Skeletal muscle satellite cell (primary cell): ENCODE results near the gene PRKD1.

Source experiments
- H3K27me3 ChIP-seq: 2 replicates; pipeline ENCODE4 v1.7.0; 2013; ENCODE audit warnings: low read length; ENCODE audit not compliant: control insufficient read depth, insufficient read depth
- H3K36me3 ChIP-seq: 2 replicates; pipeline ENCODE4 v1.7.0; 2013; ENCODE audit warnings: mild to moderate bottlenecking, control low read depth, low read length; ENCODE audit not compliant: insufficient read depth
- H3K4me1 ChIP-seq: 2 replicates; pipeline ENCODE4 v1.7.0; 2013; ENCODE audit warnings: low read length; ENCODE audit not compliant: control insufficient read depth, insufficient read depth
- H3K4me2 ChIP-seq: 2 replicates; pipeline ENCODE4 v1.7.0; 2013; ENCODE audit warnings: mild to moderate bottlenecking, low read length
- H3K4me3 ChIP-seq: 2 replicates; pipeline ENCODE4 v1.7.0; 2013; ENCODE audit warnings: low read length
- H3K9ac ChIP-seq: 2 replicates; pipeline ENCODE4 v1.7.0; 2013; ENCODE audit warnings: mild to moderate bottlenecking, low read depth, low read length, moderate library complexity
- H3K9me3 ChIP-seq: replicated peaks from 2 replicates; pipeline ENCODE4 v1.7.0; 2013; ENCODE audit warnings: mild to moderate bottlenecking, control low read depth, low read length

PRKD1 gene

DNA sequence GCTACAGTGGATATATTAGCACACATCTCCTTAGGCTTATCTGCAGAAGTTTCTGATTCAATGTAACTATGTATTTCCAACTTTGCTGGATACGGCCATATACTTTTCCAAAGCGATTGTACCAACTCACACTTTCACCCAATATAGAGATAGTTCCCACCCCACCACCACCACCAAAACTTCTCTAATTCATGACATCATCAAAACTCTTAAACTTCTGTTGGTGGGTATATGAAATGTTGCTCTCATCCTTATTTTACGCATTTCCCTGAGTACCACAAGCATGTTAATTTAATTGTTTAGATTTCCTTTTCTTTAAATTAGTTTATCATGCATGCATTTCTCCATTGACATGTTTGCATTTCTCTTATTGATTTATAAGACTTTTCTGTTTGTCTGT, 95.6 kb downstream of the PRKD1 start:
- H3K4me2 ChIP-seq = no peak overlapping the region
- H3K4me1 ChIP-seq = no peaks in the 10 kb centered on the region
- H3K36me3 ChIP-seq = no peaks in the 10 kb centered on the region
- no peak overlapping the region for H3K4me3 ChIP-seq
- no peaks in the 10 kb centered on the region for H3K9me3 ChIP-seq
- no peak overlapping the region for H3K9ac ChIP-seq
- no peaks in the 10 kb centered on the region for H3K27me3 ChIP-seq

DNA sequence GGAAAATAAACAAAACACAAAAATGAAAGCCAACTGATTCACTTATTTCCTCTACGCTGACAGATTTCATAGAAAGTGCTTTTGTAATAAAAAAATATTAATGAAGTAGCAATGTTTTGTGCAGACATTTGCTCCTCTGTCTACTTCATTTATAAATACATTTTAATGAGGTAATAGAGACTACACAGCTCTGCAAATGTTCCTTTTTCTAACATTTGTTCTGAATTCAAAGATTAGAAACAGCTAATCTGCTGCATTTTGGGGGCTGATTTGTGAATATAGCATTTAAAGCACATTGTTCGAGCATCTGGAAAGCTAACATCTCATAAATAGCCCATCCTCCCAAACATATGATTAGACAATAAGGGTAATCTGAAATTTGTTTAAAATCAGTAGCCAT, 97.8 kb downstream of the PRKD1 start:
- Histone ChIP-seq H3K4me2 (no peak overlapping the region), H3K9ac (no peak overlapping the region), H3K4me1 (no peaks in the 10 kb centered on the region), H3K36me3 (no peaks in the 10 kb centered on the region), H3K4me3 (no peak overlapping the region), H3K9me3 (no peaks in the 10 kb centered on the region), H3K27me3 (no peaks in the 10 kb centered on the region)

DNA sequence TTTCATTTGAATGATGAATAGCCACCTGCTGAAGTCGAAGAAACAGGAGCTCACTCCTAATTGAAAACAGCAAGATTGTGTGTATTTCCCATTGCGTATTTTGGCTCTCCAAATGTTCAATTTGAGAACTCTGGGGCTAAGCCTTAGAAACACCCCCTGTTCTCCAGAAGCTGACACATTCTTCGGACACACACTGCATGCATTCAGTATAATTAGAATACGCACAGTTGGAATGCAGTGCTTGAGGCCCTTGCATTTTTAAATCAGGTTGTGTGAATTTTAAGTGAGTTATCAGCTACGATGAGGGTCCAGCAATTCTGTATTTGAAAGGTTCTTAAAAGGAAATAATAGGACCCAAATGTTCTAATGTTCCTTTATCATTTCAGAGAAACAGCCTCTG, 103.8 kb downstream of the PRKD1 start:
- Histone ChIP-seq H3K4me2 (no peak overlapping the region), H3K9me3 (no peaks in the 10 kb centered on the region), H3K4me1 (peaks cover 6% of the 10 kb centered on the region)

DNA sequence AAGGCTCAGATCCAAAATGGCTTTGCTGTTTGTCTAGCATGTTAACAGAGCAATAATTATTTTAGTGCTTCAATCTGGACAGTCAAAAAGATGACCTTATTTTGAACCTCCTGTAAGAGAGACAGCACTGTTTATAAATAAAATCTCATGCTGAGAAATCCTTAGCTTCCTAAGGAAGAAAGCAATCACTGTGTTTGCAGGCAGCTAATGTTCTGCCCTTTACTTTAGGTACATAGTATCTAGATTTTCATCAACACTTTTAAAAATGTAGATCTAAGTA, 105.3 kb downstream of the PRKD1 start:
- Histone ChIP-seq H3K36me3 (no peaks in the 10 kb centered on the region), H3K9me3 (no peaks in the 10 kb centered on the region), H3K27me3 (no peaks in the 10 kb centered on the region), H3K4me1 (peaks cover 6% of the 10 kb centered on the region), H3K4me3 (no peak overlapping the region), H3K9ac (no peak overlapping the region), H3K4me2 (no peak overlapping the region)

More for the DNA sequence above, 103.8 kb downstream of the PRKD1 start:
- no peak overlapping the region for H3K4me3 ChIP-seq
- no peaks in the 10 kb centered on the region for H3K36me3 ChIP-seq
- no peaks in the 10 kb centered on the region for H3K27me3 ChIP-seq
- H3K9ac ChIP-seq = no peak overlapping the region

DNA sequence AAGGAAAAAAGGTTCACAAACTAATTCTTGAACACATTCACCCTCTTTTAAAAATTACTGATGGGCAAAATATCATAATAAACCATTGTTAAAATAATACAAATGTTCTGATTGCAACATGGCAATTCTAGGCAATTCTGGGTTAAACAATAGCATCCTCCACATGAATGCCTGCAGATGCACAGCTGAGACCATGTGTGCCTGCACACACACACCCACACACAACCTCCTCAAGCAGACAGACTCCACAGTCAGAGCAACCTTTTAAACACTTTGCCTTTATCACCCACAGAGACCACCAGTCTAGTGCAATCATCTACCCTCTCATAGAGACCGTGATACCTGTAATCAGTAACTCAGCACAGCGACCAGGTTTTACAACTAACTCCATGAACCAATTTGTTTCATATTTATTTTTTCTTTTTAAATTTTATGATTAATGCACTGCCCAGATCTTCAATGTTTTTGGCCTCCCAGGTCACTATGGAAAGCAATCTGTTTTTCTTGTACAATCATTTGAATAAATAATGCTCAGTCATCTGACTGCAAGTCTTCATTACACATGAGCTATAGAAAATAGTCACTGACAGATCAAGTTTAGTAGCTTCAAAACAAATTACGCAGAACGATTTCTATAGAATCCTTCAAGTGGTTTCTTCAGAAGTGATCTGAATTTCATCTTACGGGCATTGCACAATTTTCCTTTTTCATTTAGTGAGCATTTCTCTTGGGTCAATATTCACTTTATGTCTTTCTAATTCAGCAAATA, 105.8 kb downstream of the PRKD1 start:
- Histone ChIP-seq H3K4me3 (no peak overlapping the region), H3K36me3 (no peaks in the 10 kb centered on the region), H3K4me1 (peaks cover 6% of the 10 kb centered on the region), H3K27me3 (no peaks in the 10 kb centered on the region), H3K9ac (no peak overlapping the region), H3K4me2 (no peak overlapping the region), H3K9me3 (no peaks in the 10 kb centered on the region)

DNA sequence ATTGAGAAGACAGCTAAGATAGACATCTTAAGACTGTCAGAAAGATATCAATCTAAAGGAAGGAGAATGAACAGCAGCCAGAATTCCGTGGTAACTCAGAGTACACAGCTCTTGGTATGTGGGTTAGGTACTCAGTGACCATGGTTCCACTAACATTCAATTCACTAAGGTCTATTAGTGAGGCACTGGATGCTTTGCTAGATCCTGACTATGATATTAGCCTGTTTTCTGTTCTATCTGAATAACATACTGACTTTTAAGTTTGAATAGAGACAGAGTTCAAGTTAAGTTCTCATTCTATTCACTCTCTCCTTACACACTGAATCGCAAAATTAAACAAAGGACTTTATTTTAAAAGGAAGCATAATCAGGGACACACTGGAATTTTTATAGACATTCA, 106.4 kb downstream of the PRKD1 start:
- no peak overlapping the region for H3K4me3 ChIP-seq
- no peak overlapping the region for H3K9ac ChIP-seq
- no peaks in the 10 kb centered on the region for H3K27me3 ChIP-seq
- H3K9me3 ChIP-seq = no peaks in the 10 kb centered on the region
- no peak overlapping the region for H3K4me2 ChIP-seq
- H3K4me1 ChIP-seq = peaks cover 6% of the 10 kb centered on the region
- no peaks in the 10 kb centered on the region for H3K36me3 ChIP-seq

DNA sequence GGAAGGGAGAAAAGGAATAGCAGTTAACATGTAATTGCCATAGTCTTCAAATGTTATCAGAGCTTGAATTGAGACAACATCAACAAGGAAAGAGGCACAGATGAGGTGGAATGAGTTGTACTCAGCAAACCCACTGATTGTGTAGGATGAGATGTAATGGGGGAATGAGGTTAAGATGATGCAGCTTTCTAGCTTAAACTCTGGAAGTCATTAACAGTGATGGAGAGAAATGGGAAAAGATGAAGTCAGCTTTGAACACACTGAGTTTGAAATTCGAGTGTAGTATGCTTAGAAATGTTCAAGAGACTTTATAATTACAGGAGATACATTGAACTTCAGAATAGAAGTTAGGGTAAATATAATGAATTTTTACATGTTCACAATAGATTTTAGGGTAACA, 106.9 kb downstream of the PRKD1 start:
- H3K4me2 ChIP-seq = no peak overlapping the region
- H3K27me3 ChIP-seq = no peaks in the 10 kb centered on the region
- no peak overlapping the region for H3K9ac ChIP-seq
- no peaks in the 10 kb centered on the region for H3K36me3 ChIP-seq
- peaks cover 6% of the 10 kb centered on the region for H3K4me1 ChIP-seq
- H3K9me3 ChIP-seq = no peaks in the 10 kb centered on the region
- H3K4me3 ChIP-seq = no peak overlapping the region

DNA sequence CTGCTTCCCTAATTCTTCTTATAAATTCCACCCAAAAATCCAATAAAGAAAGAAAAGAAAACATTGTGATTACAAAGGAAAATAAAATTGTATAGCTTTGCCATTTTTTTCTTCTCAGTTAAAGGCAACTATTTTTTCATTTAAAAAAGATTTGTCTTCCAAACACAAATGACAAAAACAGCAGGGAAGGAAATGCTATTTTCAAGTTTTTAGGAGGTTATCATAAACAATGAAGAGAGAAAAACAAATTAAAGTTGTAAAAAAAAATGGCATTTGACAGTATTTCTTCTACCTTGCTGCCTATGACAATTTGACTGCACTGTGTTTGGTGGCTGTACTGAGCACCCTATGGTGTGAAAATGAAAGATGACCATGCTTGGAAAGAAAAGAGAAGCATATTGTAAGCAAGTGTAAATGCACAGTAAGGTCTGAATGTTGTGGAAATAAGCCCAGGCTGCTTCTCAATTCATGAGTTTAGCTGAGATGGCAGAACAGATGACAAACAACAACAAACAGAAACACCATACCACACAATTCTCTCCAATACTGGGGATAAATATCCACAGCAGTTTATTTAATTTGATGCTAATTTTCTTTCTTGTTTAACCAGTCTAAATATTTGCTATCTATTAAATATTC, 109.8 kb downstream of the PRKD1 start:
- Histone ChIP-seq H3K9ac (no peak overlapping the region), H3K4me1 (peaks cover 6% of the 10 kb centered on the region), H3K4me3 (no peak overlapping the region), H3K9me3 (no peaks in the 10 kb centered on the region), H3K27me3 (no peaks in the 10 kb centered on the region), H3K4me2 (no peak overlapping the region), H3K36me3 (no peaks in the 10 kb centered on the region)

DNA sequence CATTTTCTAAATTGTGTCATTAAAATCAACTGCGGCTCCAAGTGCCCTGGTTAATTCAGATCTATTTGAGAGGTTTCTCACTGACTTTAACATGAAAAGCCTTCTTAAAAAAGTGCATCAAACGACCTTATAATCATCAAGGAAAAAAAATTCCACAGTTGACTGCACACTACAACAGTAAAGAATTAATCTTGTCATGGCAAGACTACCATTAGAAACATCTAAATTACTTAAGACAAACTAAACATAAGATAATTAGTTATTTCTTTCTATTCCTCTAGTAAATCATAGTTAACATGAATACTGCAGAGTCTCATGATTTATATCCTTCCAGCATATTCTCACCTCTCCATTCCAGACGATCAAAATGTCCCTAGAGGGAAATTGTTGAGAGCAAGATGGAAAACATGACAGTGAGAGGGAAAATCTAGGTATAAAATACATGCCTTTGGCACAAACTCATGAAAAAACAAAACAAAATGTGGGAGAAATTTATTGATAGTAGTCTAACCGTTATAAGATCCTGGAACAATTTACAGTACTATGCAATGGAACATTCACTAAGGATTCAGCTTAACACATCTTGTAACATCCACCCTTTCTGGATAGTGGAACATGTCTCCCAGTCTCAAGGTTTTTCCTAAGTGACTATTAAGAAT, 112.5 kb downstream of the PRKD1 start:
- Histone ChIP-seq H3K9ac (no peak overlapping the region), H3K9me3 (no peaks in the 10 kb centered on the region), H3K4me3 (no peak overlapping the region), H3K36me3 (no peaks in the 10 kb centered on the region), H3K4me2 (no peak overlapping the region), H3K27me3 (no peaks in the 10 kb centered on the region), H3K4me1 (no peaks in the 10 kb centered on the region)

DNA sequence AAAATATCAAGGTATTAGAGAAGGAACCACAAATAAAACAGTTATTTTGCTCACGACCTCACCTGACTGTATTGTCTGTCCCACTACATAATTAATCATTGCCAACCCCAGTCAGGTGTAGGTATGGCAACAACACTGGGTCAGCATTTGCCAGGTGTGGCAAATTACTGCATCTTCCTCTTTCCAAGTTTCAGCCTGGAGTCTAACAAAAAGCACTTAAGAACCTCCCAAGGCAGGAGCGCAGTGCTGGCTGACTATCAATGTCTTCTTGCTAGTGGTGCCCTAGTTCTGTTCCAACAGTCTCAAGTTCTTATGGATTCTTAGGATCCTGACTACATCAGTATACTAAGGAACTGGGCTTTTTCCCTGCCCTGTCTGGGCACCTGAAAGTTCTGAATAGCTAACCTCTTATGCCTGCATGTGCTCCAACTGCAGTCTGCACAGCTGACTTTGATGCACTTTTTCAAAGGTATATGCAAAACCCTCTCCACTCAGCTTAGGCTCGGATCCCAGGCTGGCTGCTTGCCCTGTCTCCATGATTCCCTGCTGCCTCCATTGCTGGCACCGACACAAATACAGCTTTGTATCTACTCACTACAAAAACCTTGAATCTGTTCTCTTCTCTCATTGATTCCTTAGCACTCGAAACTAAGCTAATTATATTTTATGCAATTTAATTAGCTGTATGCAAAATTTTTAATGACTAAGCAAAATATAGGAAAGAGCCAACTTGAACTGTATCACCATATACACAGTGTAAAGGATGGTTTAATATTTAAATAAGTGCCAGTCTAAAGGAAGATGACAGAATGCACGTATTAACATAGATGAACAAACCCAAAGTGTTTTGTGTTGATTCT, 113.3 kb downstream of the PRKD1 start:
- Histone ChIP-seq H3K9ac (no peak overlapping the region), H3K4me2 (no peak overlapping the region), H3K9me3 (no peaks in the 10 kb centered on the region), H3K4me1 (no peaks in the 10 kb centered on the region), H3K4me3 (no peak overlapping the region), H3K27me3 (no peaks in the 10 kb centered on the region), H3K36me3 (no peaks in the 10 kb centered on the region)

DNA sequence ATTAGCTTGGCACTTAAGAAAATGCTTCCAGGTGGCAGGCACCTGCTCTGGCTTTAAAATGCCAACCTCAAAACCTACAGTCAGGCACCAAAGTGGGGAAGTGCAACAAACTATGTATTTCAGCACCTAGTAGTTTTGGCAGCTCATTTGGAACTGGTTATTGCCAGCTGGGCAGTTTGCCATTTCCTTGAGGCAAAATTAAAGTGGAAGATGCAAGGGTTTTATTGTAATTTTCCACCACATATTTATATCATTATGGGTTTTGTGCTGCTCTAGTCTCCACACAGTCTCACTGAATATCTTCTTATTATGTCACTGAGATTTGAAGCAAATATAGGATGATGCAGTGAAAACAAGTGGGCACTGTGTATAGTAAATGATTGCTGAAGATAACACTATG, 117.0 kb downstream of the PRKD1 start:
- H3K4me3 ChIP-seq = no peak overlapping the region
- H3K4me1 ChIP-seq = peaks cover 7% of the 10 kb centered on the region
- no peak overlapping the region for H3K4me2 ChIP-seq
- H3K9me3 ChIP-seq = no peaks in the 10 kb centered on the region
- H3K27me3 ChIP-seq = no peaks in the 10 kb centered on the region
- no peak overlapping the region for H3K9ac ChIP-seq
- no peaks in the 10 kb centered on the region for H3K36me3 ChIP-seq
